Endothelial cell of umbilical vein (primary cell): ENCODE results near the gene AKT2. TPM values are rescaled to one million over a fixed set of nuclear protein-coding genes. Genes with fewer than 3 reads are reported as not detected.

Experiments
- BruUV-seq: library from RNA; stranded (reverse); fragments of 400-500 nt; replicated peaks from 2 replicates; lab custom pipeline; 2021; lab: Mats Ljungman, UMichigan
- CTCF ChIA-PET: fragments of 300-600, 350-600 bp; sonication (Branson Sonifier 250); formaldehyde crosslinking; loops from one replicate; lab custom pipeline; 2021; ENCODE audit warnings: antibody characterized with exemption, inconsistent platforms; lab: Charles Lee
- POLR2A ChIA-PET: fragments of 300-600, 350-600 bp; sonication (Branson Sonifier 250); formaldehyde crosslinking; loops from one replicate; lab custom pipeline; 2021; ENCODE audit warnings: antibody characterized with exemption, inconsistent platforms; lab: Charles Lee
- DNase-seq: peaks from one replicate; pipeline ENCODE4 v3.0.0-alpha.2; 2011; ENCODE audit warnings: low read depth, low spot score
- FAIRE-seq: peaks from 2 replicates; lab custom pipeline; 2011; peaks lifted over from hg19 to GRCh38; lab: Jason Lieb, UNC
- H2AFZ ChIP-seq: 2 replicates; pipeline ENCODE4 v1.6.0; 2012; ENCODE audit warnings: low read depth, low read length, control low read depth, inconsistent platforms
- H3K27ac ChIP-seq: 2 replicates; pipeline ENCODE4 v1.5.1; 2011; ENCODE audit warnings: low read depth, mild to moderate bottlenecking, control low read depth, low read length, moderate library complexity; ENCODE audit not compliant: insufficient read depth
- H3K27me3 ChIP-seq, 2 experiments: 2 replicates each; pipeline versions ENCODE4 v1.6.0 to v1.6.1; 2011; ENCODE audit warnings: low read length in 2 of 2, mixed read lengths in 1 of 2; ENCODE audit not compliant: control insufficient read depth in 2 of 2, insufficient read depth in 2 of 2
- H3K36me3 ChIP-seq, 2 experiments: 2 replicates in 1 of 2; 3 replicates in 1 of 2; pipeline ENCODE4 v1.5.1; 2011; ENCODE audit warnings: low read length in 2 of 2, mild to moderate bottlenecking in 1 of 2, moderate library complexity in 1 of 2; ENCODE audit not compliant: control insufficient read depth in 2 of 2, insufficient read depth in 2 of 2; ENCODE audit errors: extremely low read depth in 1 of 2
- H3K4me1 ChIP-seq: 3 replicates; pipeline ENCODE4 v1.5.1; 2011; ENCODE audit warnings: mild to moderate bottlenecking, low read length; ENCODE audit not compliant: control insufficient read depth, insufficient read depth; ENCODE audit errors: extremely low read depth
- H3K4me2 ChIP-seq: 2 replicates; pipeline ENCODE4 v1.6.1; 2011; ENCODE audit warnings: low read length, control low read depth, mixed read lengths; ENCODE audit not compliant: insufficient read depth
- H3K4me3 ChIP-seq, 3 experiments: fragments of 200-600 bp in 1 of 3; sonication (generic), shearing (Covaris generic) in 1 of 3; replicated peaks in 1 of 3; 2 replicates each; pipeline ENCODE4 v1.5.1; 2011 to 2016; ENCODE audit warnings: control low read depth in 3 of 3, low read length in 3 of 3, mild to moderate bottlenecking in 2 of 3, inconsistent platforms in 1 of 3, low read depth in 1 of 3, moderate library complexity in 1 of 3; ENCODE audit not compliant: insufficient read depth in 1 of 3
- H3K79me2 ChIP-seq: 2 replicates; pipeline ENCODE4 v1.6.0; 2012; ENCODE audit warnings: low read length, inconsistent platforms; ENCODE audit not compliant: control insufficient read depth, insufficient read depth
- H3K9ac ChIP-seq: replicated peaks from 2 replicates; pipeline ENCODE3; 2011; ENCODE audit warnings: low read length, control low read depth; ENCODE audit not compliant: insufficient read depth; ENCODE audit errors: extremely low read depth
- H3K9me1 ChIP-seq: replicated peaks from 3 replicates; pipeline ENCODE4 v1.6.0; 2011; ENCODE audit warnings: mild to moderate bottlenecking, low read length; ENCODE audit not compliant: control insufficient read depth, insufficient read depth; ENCODE audit errors: extremely low read depth
- H3K9me3 ChIP-seq: replicated peaks from 2 replicates; pipeline ENCODE4 v1.5.1; 2012; ENCODE audit warnings: low read length, inconsistent platforms; ENCODE audit not compliant: control insufficient read depth, insufficient read depth
- H4K20me1 ChIP-seq: replicated peaks from 2 replicates; pipeline ENCODE3; 2011; ENCODE audit warnings: mild to moderate bottlenecking, low read length; ENCODE audit not compliant: control insufficient read depth, insufficient read depth; ENCODE audit errors: extremely low read depth
- CTCF ChIP-seq, 2 donors: IDR thresholded peaks; 1 replicate in 1 of 2; 2 replicates in 1 of 2; pipeline ENCODE4 v1.5.1; 2011; ENCODE audit warnings: low read length in 2 of 2, mild to moderate bottlenecking in 2 of 2, moderate library complexity in 2 of 2, control low read depth in 1 of 2, inconsistent platforms in 1 of 2, low read depth in 1 of 2; ENCODE audit not compliant: insufficient read depth in 1 of 2; ENCODE audit errors: extremely low read depth in 1 of 2
- EZH2 ChIP-seq: IDR thresholded peaks from 2 replicates; pipeline ENCODE4 v1.6.1; 2012; ENCODE audit warnings: borderline replicate concordance, low read depth, mild to moderate bottlenecking, moderate library complexity, low read length, inconsistent platforms; ENCODE audit not compliant: severe bottlenecking
- FOS ChIP-seq: IDR thresholded peaks from 2 replicates; pipeline ENCODE4 v1.6.1; 2011; ENCODE audit warnings: mild to moderate bottlenecking, low read length, moderate library complexity, borderline replicate concordance; ENCODE audit not compliant: insufficient read depth
- GATA2 ChIP-seq: IDR thresholded peaks from 2 replicates; pipeline ENCODE4 v1.7.0; 2011; ENCODE audit warnings: low read depth, mild to moderate bottlenecking, moderate library complexity, mixed read lengths, low read length; ENCODE audit not compliant: insufficient read length, insufficient read depth
- JUN ChIP-seq: IDR thresholded peaks from 2 replicates; pipeline ENCODE4 v1.6.1; 2011; ENCODE audit warnings: borderline replicate concordance, low read depth; ENCODE audit not compliant: insufficient read length, insufficient read depth
- MAX ChIP-seq: IDR thresholded peaks from 2 replicates; pipeline ENCODE4 v1.6.1; 2011; ENCODE audit not compliant: insufficient read depth, insufficient read length
- MYC ChIP-seq: IDR thresholded peaks from one replicate; pipeline ENCODE4 v1.6.1; 2011; ENCODE audit warnings: mild to moderate bottlenecking, low read depth, low read length
- POLR2A ChIP-seq: IDR thresholded peaks from 2 replicates; pipeline ENCODE4 v1.6.1; 2012; ENCODE audit warnings: low read depth, mild to moderate bottlenecking, control low read depth, low read length
- POLR2AphosphoS5 ChIP-seq: IDR thresholded peaks from 2 replicates; pipeline ENCODE4 v1.6.1; 2012; ENCODE audit warnings: low read depth, mild to moderate bottlenecking, control low read depth, low read length, moderate library complexity; ENCODE audit not compliant: insufficient read depth
- dilution Hi-C: fragments of 300-500 bp; cut with MboI; formaldehyde crosslinking; loops from one replicate; pipeline ENCODE4 v1.15.0; 2019; ENCODE audit warnings: low sequenced_read_pairs; ENCODE audit not compliant: extremely low pct_ligation_motif_present
- intact Hi-C: fragments of 100-400 bp; cut with micrococcal nuclease; formaldehyde crosslinking; loops from one replicate; pipeline ENCODE4 v1.10.0; 2022
- polyA plus RNA-seq, 4 experiments: library from polyadenylated mRNA; depleted of rRNA in 3 of 4; stranded (reverse) in 3 of 4; unstranded in 1 of 4; fragments of >200 nt; gene quantifications; 2 replicates each; pipeline versions ENCODE4 v1.2.1 to v1.2.3, GENCODE V29; 2011 to 2012; ENCODE audit warnings: missing spikeins in 1 of 4
- total RNA-seq: library from RNA; stranded (reverse); gene quantifications from 2 replicates; pipeline ENCODE4 v1.2.3, GENCODE V29; 2021

Gene AKT2
- total and polyA plus RNA-seq, 2 donors (not counting 3 experiments of a cell fraction or from before 2014, with no cell fraction given), result 65.2 to 69.8 TPM

GRCh38 chr19:40300668-40301067 lies 15.5 kb upstream of the AKT2 start:
- BruUV-seq, result no TSS peak
- intact Hi-C loops, result no loop called here
- H3K27ac ChIP-seq, result no peak overlapping the region
- H3K36me3 ChIP-seq, result no peaks in the 10 kb centered on the region
- ChIA-PET POLR2A (no interaction called here), CTCF (interaction anchor here (1.0 kb wide), 1 partner anchor 302 kb away, joined by 3 read pairs; no protein-coding TSS in a partner anchor)
- H3K9me1 ChIP-seq, result no peaks in the 10 kb centered on the region
- dilution Hi-C loops, result no loop called here
- no peaks in the 10 kb centered on the region for H4K20me1 ChIP-seq
- TF ChIP-seq JUN (no peak), FOS (no peak), MYC (no peak), MAX (no peak), EZH2 (no peak), CTCF (IDR thresholded peaks at IDR 0.05; ENCODE audit: extremely low read depth in 1 of 2, insufficient read depth in 1 of 2, low read depth in 1 of 2, low read length in 2 of 2) (no peak), GATA2 (no peak), POLR2A (no peak), POLR2AphosphoS5 (no peak)
- no peaks in the 10 kb centered on the region for H3K4me1 ChIP-seq
- no peak overlapping the region for H3K9ac ChIP-seq
- no peaks in the 10 kb centered on the region for H3K9me3 ChIP-seq
- FAIRE-seq (peak; percentile 42), DNase-seq (no peak)
- H2AFZ ChIP-seq, result no peak overlapping the region
- H3K4me2 ChIP-seq, result no peak overlapping the region
- no peak overlapping the region for H3K4me3 ChIP-seq
- H3K79me2 ChIP-seq, result no peaks in the 10 kb centered on the region
- no peaks in the 10 kb centered on the region for H3K27me3 ChIP-seq
